Measurements from ENCODE around the gene KIF3B.
A peak's percentile ranks its signal among the peaks of the same experiment; 100 is the strongest.
"Not testable (repeated sequence)": the region's sequence is repeated elsewhere in the genome, so short reads cannot be mapped to it uniquely, and the experiment has no call there.

Gene KIF3B

GRCh38 chr20:32319100-32319499, 41.6 kb downstream of the KIF3B start:
- no peak for TF ChIP-seq CTCF (IDR thresholded peaks at IDR 0.05; ENCODE audit: control insufficient read depth, extremely low read depth, insufficient read depth)
- H3K4me3 ChIP-seq (ENCODE audit: low read depth, low read length), result no peak overlapping the region
- no peak for DNase-seq (ENCODE audit: low read depth)

- TF ChIP-seq CTCF (IDR thresholded peaks at IDR 0.05; ENCODE audit: control insufficient read depth, extremely low read depth, insufficient read depth), result no peak
- no peak for DNase-seq (ENCODE audit: low read depth)
- no peak overlapping the region for H3K4me3 ChIP-seq (ENCODE audit: low read depth, low read length)
Observed at GRCh38 chr20:32320305-32320704, 42.9 kb downstream of the KIF3B start.

GRCh38 chr20:32321390-32321789, 43.9 kb downstream of the KIF3B start:
- no peak for DNase-seq (ENCODE audit: low read depth)
- no peak overlapping the region for H3K4me3 ChIP-seq (ENCODE audit: low read depth, low read length)
- no peak for TF ChIP-seq CTCF (IDR thresholded peaks at IDR 0.05; ENCODE audit: control insufficient read depth, extremely low read depth, insufficient read depth)

- DNase-seq (ENCODE audit: low read depth); H3K4me3 ChIP-seq (ENCODE audit: low read depth, low read length): not testable (repeated sequence)
Observed at GRCh38 chr20:32322260-32322659, 44.8 kb downstream of the KIF3B start.

GRCh38 chr20:32323761-32324160, 46.3 kb downstream of the KIF3B start:
- DNase-seq (ENCODE audit: low read depth); H3K4me3 ChIP-seq (ENCODE audit: low read depth, low read length): not testable (repeated sequence)

- DNase-seq (ENCODE audit: low read depth), result peak; percentile 98
- no peak overlapping the region for H3K4me3 ChIP-seq (ENCODE audit: low read depth, low read length)
- no peak for TF ChIP-seq CTCF (IDR thresholded peaks at IDR 0.05; ENCODE audit: control insufficient read depth, extremely low read depth, insufficient read depth)
Observed at GRCh38 chr20:32325706-32326503, 48.5 kb downstream of the KIF3B start.

- no peak for TF ChIP-seq CTCF (IDR thresholded peaks at IDR 0.05; ENCODE audit: control insufficient read depth, extremely low read depth, insufficient read depth)
- DNase-seq (ENCODE audit: low read depth), result peak; percentile 76
- no peak overlapping the region for H3K4me3 ChIP-seq (ENCODE audit: low read depth, low read length)
Observed at GRCh38 chr20:32326504-32326845, 49.0 kb downstream of the KIF3B start.

- no peak for TF ChIP-seq CTCF (IDR thresholded peaks at IDR 0.05; ENCODE audit: control insufficient read depth, extremely low read depth, insufficient read depth)
- DNase-seq (ENCODE audit: low read depth), result no peak
- H3K4me3 ChIP-seq (ENCODE audit: low read depth, low read length), result no peak overlapping the region
Observed at GRCh38 chr20:32327087-32327681, 49.7 kb downstream of the KIF3B start.
